ENCODE measurements around the gene ZNF473.

- TF ChIP-seq CTCF (conservative IDR thresholded peaks at IDR 0.05), result no peak
- TF ChIP-seq EZH2 (IDR thresholded peaks at IDR 0.05; ENCODE audit: low read depth), result no peak
Observed at GRCh38 chr19:50050406-50051227, 24.8 kb downstream of the ZNF473 start.

Measured in PC-9 (cell line).